ENCODE data around the gene MKNK2. TPM values are rescaled to one million over a fixed set of nuclear protein-coding genes. Genes with fewer than 3 reads are reported as not detected.

Gene MKNK2
- total and polyA plus RNA-seq, 2 donors (not counting 3 experiments of a cell fraction or from before 2014, with no cell fraction given): 65.1 to 86.1 TPM

- DNase-seq (ENCODE audit: low read depth, low spot score): no peak
- no peaks in the 10 kb centered on the region for H3K27me3 ChIP-seq (ENCODE audit: control insufficient read depth in 2 of 2, insufficient read depth in 2 of 2, low read length in 2 of 2)
- dilution Hi-C loops (cut with MboI; ENCODE audit: extremely low pct_ligation_motif_present, low sequenced_read_pairs) (no loop called here), intact Hi-C loops (cut with micrococcal nuclease) (no loop called here)
- CTCF ChIA-PET: interaction anchor here (1.0 to 2.3 kb wide), 4 partner anchors 9 to 36 kb away, joined by 3 to 17 read pairs (median 4); no protein-coding TSS in a partner anchor
- POLR2A ChIA-PET: no interaction called here
- no peak overlapping the region for H3K4me3 ChIP-seq (replicated peaks in 1 of 3; ENCODE audit: insufficient read depth in 1 of 3, low read depth in 1 of 3, low read length in 3 of 3)
- no TSS peak for BruUV-seq (replicated peaks)
- TF ChIP-seq JUN (IDR thresholded peaks at IDR 0.05; ENCODE audit: borderline replicate concordance, insufficient read depth, insufficient read length, low read depth) (no peak), FOS (IDR thresholded peaks at IDR 0.05; ENCODE audit: borderline replicate concordance, insufficient read depth, low read length) (no peak), EZH2 (IDR thresholded peaks at IDR 0.05; ENCODE audit: borderline replicate concordance, low read depth, low read length, severe bottlenecking) (no peak), CTCF (IDR thresholded peaks at IDR 0.05; ENCODE audit: extremely low read depth in 1 of 2, insufficient read depth in 1 of 2, low read depth in 1 of 2, low read length in 2 of 2) (no peak), MAX (IDR thresholded peaks at IDR 0.05; ENCODE audit: insufficient read depth, insufficient read length) (no peak), POLR2A (IDR thresholded peaks at IDR 0.05; ENCODE audit: low read depth, low read length) (no peak), GATA2 (IDR thresholded peaks at IDR 0.05; ENCODE audit: insufficient read depth, insufficient read length, low read depth, low read length) (no peak), MYC (IDR thresholded peaks at IDR 0.05; ENCODE audit: low read depth, low read length) (no peak), POLR2AphosphoS5 (IDR thresholded peaks at IDR 0.05; ENCODE audit: insufficient read depth, low read depth, low read length) (no peak)
- no peaks in the 10 kb centered on the region for H4K20me1 ChIP-seq (replicated peaks; ENCODE audit: control insufficient read depth, extremely low read depth, insufficient read depth, low read length)
- FAIRE-seq: no peak
- peaks cover 15% of the 10 kb centered on the region for H3K4me1 ChIP-seq (ENCODE audit: control insufficient read depth, extremely low read depth, insufficient read depth, low read length)
- H3K9ac ChIP-seq (replicated peaks; ENCODE audit: extremely low read depth, insufficient read depth, low read length): no peak overlapping the region
- H3K9me1 ChIP-seq (replicated peaks; ENCODE audit: control insufficient read depth, extremely low read depth, insufficient read depth, low read length): no peaks in the 10 kb centered on the region
- H3K9me3 ChIP-seq (replicated peaks; ENCODE audit: control insufficient read depth, insufficient read depth, low read length): no peaks in the 10 kb centered on the region
- no peak overlapping the region for H3K27ac ChIP-seq (ENCODE audit: insufficient read depth, low read depth, low read length)
- peaks cover 0 to 4% of the 10 kb centered on the region in 2 experiments for H3K36me3 ChIP-seq (ENCODE audit: control insufficient read depth in 2 of 2, extremely low read depth in 1 of 2, insufficient read depth in 2 of 2, low read length in 2 of 2)
- H3K79me2 ChIP-seq (ENCODE audit: control insufficient read depth, insufficient read depth, low read length): no peaks in the 10 kb centered on the region
- H2AFZ ChIP-seq (ENCODE audit: low read depth, low read length): no peak overlapping the region
- H3K4me2 ChIP-seq (ENCODE audit: insufficient read depth, low read length): no peak overlapping the region
These were observed 17.8 kb downstream of the MKNK2 start for GRCh38 chr19:2033115-2033824.

All from endothelial cell of umbilical vein (primary cell).